ENCODE measurements around the gene IL37.

IL37 gene

GRCh38 chr2:112920923-112921532 lies 10.1 kb downstream of the IL37 start:
- no peak overlapping the region for H3K27ac ChIP-seq (ENCODE audit: extremely low read depth, low read depth, low read length)
- CTCF ChIA-PET, result interaction anchor here (0.6 to 0.9 kb wide), 4 partner anchors 22 to 346 kb away, joined by 3 to 4 read pairs (median 3); no protein-coding TSS in a partner anchor

GRCh38 chr2:112921982-112922381 lies 11.0 kb downstream of the IL37 start:
- H3K27ac ChIP-seq (ENCODE audit: extremely low read depth, low read depth, low read length), result no peak overlapping the region
- no peaks in the 10 kb centered on the region for H3K4me1 ChIP-seq (ENCODE audit: control insufficient read depth, insufficient read depth, low read length)
- ChIA-PET CTCF (interaction anchor here (1.1 to 6.8 kb wide), 2 partner anchors 20 to 37 kb away, joined by 3 to 43 read pairs; no protein-coding TSS in a partner anchor), POLR2A (no interaction called here)
- no peaks in the 10 kb centered on the region for H3K36me3 ChIP-seq (ENCODE audit: control insufficient read depth in 2 of 2, insufficient read depth in 1 of 2, low read length in 2 of 2)
- H3K4me3 ChIP-seq (ENCODE audit: low read depth, low read length), result no peak overlapping the region
- H3K9me3 ChIP-seq (ENCODE audit: control insufficient read depth, insufficient read depth, low read depth, low read length), result no peaks in the 10 kb centered on the region
- no peak for TF ChIP-seq ZNF555 (tag by site-specific recombination; conservative IDR thresholded peaks at IDR 0.05)
- TF ChIP-seq KLF16 (tag by site-specific recombination; IDR thresholded peaks at IDR 0.05), result no peak
- TF ChIP-seq ZNF404 (tag by site-specific recombination; IDR thresholded peaks at IDR 0.05), result no peak
- TF ChIP-seq ZNF473 (tag by site-specific recombination; IDR thresholded peaks at IDR 0.05), result no peak
- TF ChIP-seq ZNF510 (tag by site-specific recombination; IDR thresholded peaks at IDR 0.05; ENCODE audit: insufficient replicate concordance), result no peak
- no peak for TF ChIP-seq ZFP3 (tag by site-specific recombination; IDR thresholded peaks at IDR 0.05; ENCODE audit: low read depth)
- no peak for TF ChIP-seq KLF1 (tag by site-specific recombination; IDR thresholded peaks at IDR 0.05)
- TF ChIP-seq, protein P1, sequence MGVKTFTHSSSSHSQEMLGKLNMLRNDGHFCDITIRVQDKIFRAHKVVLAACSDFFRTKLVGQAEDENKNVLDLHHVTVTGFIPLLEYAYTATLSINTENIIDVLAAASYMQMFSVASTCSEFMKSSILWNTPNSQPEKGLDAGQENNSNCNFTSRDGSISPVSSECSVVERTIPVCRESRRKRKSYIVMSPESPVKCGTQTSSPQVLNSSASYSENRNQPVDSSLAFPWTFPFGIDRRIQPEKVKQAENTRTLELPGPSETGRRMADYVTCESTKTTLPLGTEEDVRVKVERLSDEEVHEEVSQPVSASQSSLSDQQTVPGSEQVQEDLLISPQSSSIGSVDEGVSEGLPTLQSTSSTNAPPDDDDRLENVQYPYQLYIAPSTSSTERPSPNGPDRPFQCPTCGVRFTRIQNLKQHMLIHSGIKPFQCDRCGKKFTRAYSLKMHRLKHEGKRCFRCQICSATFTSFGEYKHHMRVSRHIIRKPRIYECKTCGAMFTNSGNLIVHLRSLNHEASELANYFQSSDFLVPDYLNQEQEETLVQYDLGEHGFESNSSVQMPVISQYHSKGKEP (tag by site-specific recombination; IDR thresholded peaks at IDR 0.05), result no peak

More at GRCh38 chr2:112920923-112921532, 10.1 kb downstream of the IL37 start:
- Histone ChIP-seq H3K4me3 (ENCODE audit: low read depth, low read length) (no peak overlapping the region), H3K4me1 (ENCODE audit: control insufficient read depth, insufficient read depth, low read length) (no peaks in the 10 kb centered on the region), H3K9me3 (ENCODE audit: control insufficient read depth, insufficient read depth, low read depth, low read length) (no peaks in the 10 kb centered on the region), H3K36me3 (ENCODE audit: control insufficient read depth in 2 of 2, insufficient read depth in 1 of 2, low read length in 2 of 2) (no peaks in the 10 kb centered on the region)
- POLR2A ChIA-PET, result no interaction called here
- TF ChIP-seq ZNF324 (tag by site-specific recombination; IDR thresholded peaks at IDR 0.05), result no peak

DNA sequence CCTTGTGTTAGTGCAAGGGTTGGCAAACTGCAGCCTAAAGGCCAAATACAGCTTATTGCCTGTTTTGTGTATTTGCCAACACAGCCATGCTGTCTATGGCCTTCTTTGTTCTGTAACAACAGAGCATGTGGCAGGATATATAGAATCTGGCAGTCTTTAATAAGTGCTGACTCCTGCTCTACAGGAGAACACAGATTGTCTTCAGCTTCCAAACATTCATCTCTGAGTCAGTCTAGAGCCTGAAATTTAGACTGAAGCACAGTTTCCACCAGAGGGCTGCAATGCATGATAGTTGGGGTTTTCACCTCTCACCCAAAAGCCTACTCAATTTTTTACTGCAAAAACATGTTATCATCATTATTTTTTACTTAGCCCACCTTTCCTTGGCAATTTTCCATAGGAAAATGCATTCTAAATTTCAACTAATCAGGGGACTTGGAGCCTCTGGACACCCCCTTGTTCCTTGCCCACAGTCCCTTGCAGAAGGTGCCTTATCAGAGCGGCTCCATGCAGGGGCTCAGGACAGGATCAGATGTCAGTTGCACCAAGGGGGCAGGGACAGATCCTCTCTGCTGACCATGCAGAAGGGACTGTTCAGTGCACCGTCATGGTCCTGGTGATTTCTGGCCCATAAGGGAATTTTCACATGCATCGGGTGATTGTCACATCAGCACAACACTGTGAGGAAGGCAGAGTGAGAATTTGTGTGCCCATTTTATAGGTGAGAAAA lies 12.4 kb downstream of the IL37 start:
- Histone ChIP-seq H3K4me1 (ENCODE audit: control insufficient read depth, insufficient read depth, low read length) (no peaks in the 10 kb centered on the region), H3K27ac (ENCODE audit: extremely low read depth, low read depth, low read length) (no peak overlapping the region), H3K4me3 (ENCODE audit: low read depth, low read length) (no peak overlapping the region), H3K36me3 (ENCODE audit: control insufficient read depth in 2 of 2, insufficient read depth in 1 of 2, low read length in 2 of 2) (no peaks in the 10 kb centered on the region), H3K9me3 (ENCODE audit: control insufficient read depth, insufficient read depth, low read depth, low read length) (no peaks in the 10 kb centered on the region)
- ChIA-PET CTCF (interaction anchor here (0.6 to 6.8 kb wide), 3 partner anchors 19 to 68 kb away, joined by 4 to 43 read pairs (median 6); no protein-coding TSS in a partner anchor), POLR2A (no interaction called here)
- TF ChIP-seq ZNF169 (tag by site-specific recombination; IDR thresholded peaks at IDR 0.05) (no peak), SP3 (tag by site-specific recombination; IDR thresholded peaks at IDR 0.05) (no peak), ZNF530 (tag by site-specific recombination; IDR thresholded peaks at IDR 0.05; ENCODE audit: low read depth) (no peak), ZNF248 (tag by site-specific recombination; IDR thresholded peaks at IDR 0.05) (no peak), REPIN1 (tag by site-specific recombination; IDR thresholded peaks at IDR 0.05; ENCODE audit: low read depth) (no peak), ZNF837 (tag by site-specific recombination; IDR thresholded peaks at IDR 0.05) (no peak), ZNF184 (tag by site-specific recombination; IDR thresholded peaks at IDR 0.05) (no peak), YY1 (tag by site-specific recombination; IDR thresholded peaks at IDR 0.05) (no peak), ZNF776 (tag by site-specific recombination; IDR thresholded peaks at IDR 0.05; ENCODE audit: borderline replicate concordance) (no peak), PRDM4 (tag by site-specific recombination; IDR thresholded peaks at IDR 0.05) (no peak), ZNF660 (tag by site-specific recombination; IDR thresholded peaks at IDR 0.05) (no peak)
- TF ChIP-seq, protein P2, sequence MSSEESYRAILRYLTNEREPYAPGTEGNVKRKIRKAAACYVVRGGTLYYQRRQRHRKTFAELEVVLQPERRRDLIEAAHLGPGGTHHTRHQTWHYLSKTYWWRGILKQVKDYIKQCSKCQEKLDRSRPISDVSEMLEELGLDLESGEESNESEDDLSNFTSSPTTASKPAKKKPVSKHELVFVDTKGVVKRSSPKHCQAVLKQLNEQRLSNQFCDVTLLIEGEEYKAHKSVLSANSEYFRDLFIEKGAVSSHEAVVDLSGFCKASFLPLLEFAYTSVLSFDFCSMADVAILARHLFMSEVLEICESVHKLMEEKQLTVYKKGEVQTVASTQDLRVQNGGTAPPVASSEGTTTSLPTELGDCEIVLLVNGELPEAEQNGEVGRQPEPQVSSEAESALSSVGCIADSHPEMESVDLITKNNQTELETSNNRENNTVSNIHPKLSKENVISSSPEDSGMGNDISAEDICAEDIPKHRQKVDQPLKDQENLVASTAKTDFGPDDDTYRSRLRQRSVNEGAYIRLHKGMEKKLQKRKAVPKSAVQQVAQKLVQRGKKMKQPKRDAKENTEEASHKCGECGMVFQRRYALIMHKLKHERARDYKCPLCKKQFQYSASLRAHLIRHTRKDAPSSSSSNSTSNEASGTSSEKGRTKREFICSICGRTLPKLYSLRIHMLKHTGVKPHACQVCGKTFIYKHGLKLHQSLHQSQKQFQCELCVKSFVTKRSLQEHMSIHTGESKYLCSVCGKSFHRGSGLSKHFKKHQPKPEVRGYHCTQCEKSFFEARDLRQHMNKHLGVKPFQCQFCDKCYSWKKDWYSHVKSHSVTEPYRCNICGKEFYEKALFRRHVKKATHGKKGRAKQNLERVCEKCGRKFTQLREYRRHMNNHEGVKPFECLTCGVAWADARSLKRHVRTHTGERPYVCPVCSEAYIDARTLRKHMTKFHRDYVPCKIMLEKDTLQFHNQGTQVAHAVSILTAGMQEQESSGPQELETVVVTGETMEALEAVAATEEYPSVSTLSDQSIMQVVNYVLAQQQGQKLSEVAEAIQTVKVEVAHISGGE (tag by site-specific recombination; conservative IDR thresholded peaks at IDR 0.05; ENCODE audit: low read depth), result no peak
- TF ChIP-seq, protein P3, sequence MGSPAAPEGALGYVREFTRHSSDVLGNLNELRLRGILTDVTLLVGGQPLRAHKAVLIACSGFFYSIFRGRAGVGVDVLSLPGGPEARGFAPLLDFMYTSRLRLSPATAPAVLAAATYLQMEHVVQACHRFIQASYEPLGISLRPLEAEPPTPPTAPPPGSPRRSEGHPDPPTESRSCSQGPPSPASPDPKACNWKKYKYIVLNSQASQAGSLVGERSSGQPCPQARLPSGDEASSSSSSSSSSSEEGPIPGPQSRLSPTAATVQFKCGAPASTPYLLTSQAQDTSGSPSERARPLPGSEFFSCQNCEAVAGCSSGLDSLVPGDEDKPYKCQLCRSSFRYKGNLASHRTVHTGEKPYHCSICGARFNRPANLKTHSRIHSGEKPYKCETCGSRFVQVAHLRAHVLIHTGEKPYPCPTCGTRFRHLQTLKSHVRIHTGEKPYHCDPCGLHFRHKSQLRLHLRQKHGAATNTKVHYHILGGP (tag by site-specific recombination; IDR thresholded peaks at IDR 0.05), result no peak
